ENCODE measurements around the gene BANP.

- TF ChIP-seq CTCF (conservative IDR thresholded peaks at IDR 0.05; ENCODE audit: low read length) (no peak), EZH2phosphoT487 (IDR thresholded peaks at IDR 0.05; ENCODE audit: borderline replicate concordance, low read depth, low read length) (no peak)
These were observed 12.9 kb downstream of the BANP start for GRCh38 chr16:87964049-87964659.
